HepG2 (cell line): ENCODE results near the gene OR4K2. TPM values are rescaled to one million over a fixed set of nuclear protein-coding genes. Genes with fewer than 3 reads are reported as not detected.

ENCODE experiments used
- ATAC-seq: fragments of 200-7000 bp; cut with Tn5 transposase; 3 replicates; pipeline ENCODE4 v1.9.1; 2020; ENCODE audit warnings: mild to moderate bottlenecking, moderate library complexity
- BruUV-seq: library from RNA; stranded (reverse); fragments of 400-500 nt; replicated peaks from 2 replicates; lab custom pipeline; 2021; lab: Mats Ljungman, UMichigan
- CTCF ChIA-PET: fragments of 300-600 bp; formaldehyde crosslinking; extraction: SDS; loops from one replicate; lab custom pipeline; 2021; ENCODE audit warnings: low total read pairs, inconsistent platforms, low intra/inter-chr PET ratio; lab: Yijun Ruan, JAX
- POLR2A ChIA-PET: fragments of 350-600 bp; sonication (Branson Sonifier 250); formaldehyde crosslinking; loops from one replicate; lab custom pipeline; 2020; ENCODE audit warnings: antibody characterized with exemption, inconsistent platforms; lab: Yijun Ruan, JAX
- DNase-seq: peaks from one replicate; pipeline ENCODE4 v3.0.0-alpha.2; 2015; ENCODE audit warnings: low spot score
- FAIRE-seq: peaks from 3 replicates; lab custom pipeline; 2011; peaks lifted over from hg19 to GRCh38; lab: Jason Lieb, UNC
- H2AFZ ChIP-seq: one replicate; pipeline ENCODE4 v1.6.1; 2011; ENCODE audit warnings: low read length, inconsistent platforms
- H3K27ac ChIP-seq: fragments of 300-600 bp; 3 replicates; pipeline ENCODE4 v1.8.0; 2011; ENCODE audit warnings: mixed run types, mild to moderate bottlenecking, mixed read lengths, low read length, inconsistent platforms; ENCODE audit not compliant: insufficient read depth; ENCODE audit errors: extremely low read length
- H3K27me3 ChIP-seq, 2 experiments: fragments of 200-600 bp in 1 of 2; 2 replicates in 1 of 2; 3 replicates in 1 of 2; pipeline versions ENCODE4 v1.6.0 to v1.8.0; 2011; ENCODE audit warnings: low read length in 2 of 2, mild to moderate bottlenecking in 2 of 2, moderate library complexity in 2 of 2, inconsistent platforms in 1 of 2; ENCODE audit not compliant: insufficient read depth in 2 of 2, control insufficient read depth in 1 of 2
- H3K36me3 ChIP-seq, 2 experiments: fragments of 200-600 bp in 1 of 2; replicated peaks in 1 of 2; 2 replicates in 1 of 2; 3 replicates in 1 of 2; pipeline versions ENCODE4 v1.5.1 to v1.8.0; 2011; ENCODE audit warnings: low read length in 2 of 2, inconsistent platforms in 1 of 2; ENCODE audit not compliant: insufficient read depth in 2 of 2, control insufficient read depth in 1 of 2
- H3K4me1 ChIP-seq: 2 replicates; pipeline ENCODE4 v1.5.1; 2012; ENCODE audit warnings: low read length, inconsistent platforms; ENCODE audit not compliant: insufficient read depth
- H3K4me2 ChIP-seq: 2 replicates; pipeline ENCODE4 v1.6.0; 2011; ENCODE audit warnings: low read depth, low read length, inconsistent platforms
- H3K4me3 ChIP-seq, 3 experiments: fragments of 200-600 bp in 1 of 3; sonication (generic), shearing (Covaris generic) in 1 of 3; replicated peaks in 1 of 3; 2 replicates each; pipeline ENCODE4 v1.5.1; 2011 to 2016; ENCODE audit warnings: low read length in 3 of 3, inconsistent platforms in 2 of 3, low read depth in 2 of 3, mild to moderate bottlenecking in 2 of 3, control low read depth in 1 of 3, mixed read lengths in 1 of 3; ENCODE audit not compliant: insufficient read depth in 1 of 3
- H3K79me2 ChIP-seq: one replicate; pipeline ENCODE4 v1.6.1; 2011; ENCODE audit warnings: low read length, inconsistent platforms; ENCODE audit not compliant: insufficient read depth
- H3K9ac ChIP-seq: 2 replicates; pipeline ENCODE4 v1.6.0; 2011; ENCODE audit warnings: mild to moderate bottlenecking, low read depth, low read length, inconsistent platforms; ENCODE audit not compliant: insufficient read depth
- H3K9me3 ChIP-seq: 2 replicates; pipeline ENCODE4 v1.5.1; 2012; ENCODE audit warnings: mild to moderate bottlenecking, low read length
- H4K20me1 ChIP-seq: 2 replicates; pipeline ENCODE4 v1.6.0; 2011; ENCODE audit warnings: inconsistent platforms, mild to moderate bottlenecking, low read length, moderate library complexity; ENCODE audit not compliant: insufficient read depth
- ISL2 ChIP-seq: sonication (generic); formaldehyde crosslinking; IDR thresholded peaks from 2 replicates; pipeline ENCODE4 v1.5.0; 2020; ENCODE audit warnings: missing genetic modification reagents
- WGBS: methylation state at CpG from one replicate; pipeline ENCODE4 v1.1.6; 2017; ENCODE audit warnings: low lambda C conversion rate; 5-methylcytosine and 5-hydroxymethylcytosine counted together
- in situ Hi-C: cut with HindIII; loops from 2 replicates; pipeline ENCODE4 v1.10.0; 2017; ENCODE audit warnings: low pct_unique_long_range_greater_than_20kb; ENCODE audit not compliant: extremely low pct_ligation_motif_present
- intact Hi-C: fragments of 100-400 bp; cut with micrococcal nuclease; formaldehyde crosslinking; loops from one replicate; pipeline ENCODE4 v1.10.0; 2022; ENCODE audit not compliant: unreplicated experiment
- polyA plus RNA-seq, 8 experiments: library from polyadenylated mRNA; depleted of rRNA in 3 of 8; stranded (reverse) in 7 of 8; unstranded in 1 of 8; fragments of >200 nt; fragmentation: Illumina TruSeq in 4 of 8; extraction: Trizol in 4 of 8; gene quantifications; 2 replicates each; pipeline versions ENCODE4 v1.2.1 to v1.2.3, GENCODE V29; 2011 to 2016; ENCODE audit warnings: low read depth in 4 of 8, missing spikeins in 1 of 8, mixed read lengths in 1 of 8; ENCODE audit not compliant: insufficient read depth in 1 of 8
- total RNA-seq, 5 experiments: library from RNA; depleted of rRNA; stranded (reverse); fragments of >200 nt; fragmentation: Illumina TruSeq; extraction: Trizol; gene quantifications; 2 replicates each; pipeline ENCODE4 v1.2.3, GENCODE V29; 2016; ENCODE audit warnings: low read depth in 1 of 5
- TF ChIP-seq, protein P1 (sequence below): sonication (generic); formaldehyde crosslinking; IDR thresholded peaks from 2 replicates; pipeline ENCODE4 v1.4.0; 2020; ENCODE audit warnings: mild to moderate bottlenecking, missing genetic modification reagents
- TF ChIP-seq, protein P2 (sequence below): sonication (generic); formaldehyde crosslinking; IDR thresholded peaks from 2 replicates; pipeline ENCODE4 v1.5.1; 2020; ENCODE audit warnings: mild to moderate bottlenecking, missing genetic modification reagents, moderate library complexity
- TF ChIP-seq, protein P3 (sequence below): sonication (generic); formaldehyde crosslinking; IDR thresholded peaks from 2 replicates; pipeline ENCODE4 v1.5.0; 2020; ENCODE audit warnings: missing genetic modification reagents
- TF ChIP-seq, protein P4 (sequence below): IDR thresholded peaks from 2 replicates; pipeline ENCODE4 v1.6.1; 2018; ENCODE audit warnings: missing genetic modification reagents

OR4K2 gene
- total and polyA plus RNA-seq, 2 of the 13 experiments (the other 11 are each of a cell fraction or from before 2014, with no cell fraction given): not detected

DNA sequence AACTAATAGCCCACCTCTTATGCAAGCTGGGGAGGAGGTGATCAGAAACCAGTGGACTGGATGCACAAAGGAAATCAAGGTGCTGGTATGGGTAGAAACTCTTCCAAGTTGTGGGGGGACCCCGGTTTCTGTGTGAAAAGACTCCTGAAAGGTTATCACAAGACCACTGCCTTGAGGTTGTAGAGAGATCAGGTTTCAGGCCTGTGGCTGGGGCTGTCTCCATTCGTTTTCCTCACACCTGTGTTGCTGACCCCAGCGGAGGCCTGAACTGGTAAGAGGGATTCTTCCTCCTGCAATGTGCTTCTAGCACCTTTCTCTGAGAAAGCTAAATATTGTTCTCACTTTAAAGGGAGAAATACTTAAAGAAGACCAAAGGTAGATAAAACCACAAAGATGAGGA lies 36.2 kb downstream of the OR4K2 start (continued):
- TF ChIP-seq, protein P1, sequence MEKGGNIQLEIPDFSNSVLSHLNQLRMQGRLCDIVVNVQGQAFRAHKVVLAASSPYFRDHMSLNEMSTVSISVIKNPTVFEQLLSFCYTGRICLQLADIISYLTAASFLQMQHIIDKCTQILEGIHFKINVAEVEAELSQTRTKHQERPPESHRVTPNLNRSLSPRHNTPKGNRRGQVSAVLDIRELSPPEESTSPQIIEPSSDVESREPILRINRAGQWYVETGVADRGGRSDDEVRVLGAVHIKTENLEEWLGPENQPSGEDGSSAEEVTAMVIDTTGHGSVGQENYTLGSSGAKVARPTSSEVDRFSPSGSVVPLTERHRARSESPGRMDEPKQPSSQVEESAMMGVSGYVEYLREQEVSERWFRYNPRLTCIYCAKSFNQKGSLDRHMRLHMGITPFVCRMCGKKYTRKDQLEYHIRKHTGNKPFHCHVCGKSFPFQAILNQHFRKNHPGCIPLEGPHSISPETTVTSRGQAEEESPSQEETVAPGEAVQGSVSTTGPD: no peak
- TF ChIP-seq, protein P2, sequence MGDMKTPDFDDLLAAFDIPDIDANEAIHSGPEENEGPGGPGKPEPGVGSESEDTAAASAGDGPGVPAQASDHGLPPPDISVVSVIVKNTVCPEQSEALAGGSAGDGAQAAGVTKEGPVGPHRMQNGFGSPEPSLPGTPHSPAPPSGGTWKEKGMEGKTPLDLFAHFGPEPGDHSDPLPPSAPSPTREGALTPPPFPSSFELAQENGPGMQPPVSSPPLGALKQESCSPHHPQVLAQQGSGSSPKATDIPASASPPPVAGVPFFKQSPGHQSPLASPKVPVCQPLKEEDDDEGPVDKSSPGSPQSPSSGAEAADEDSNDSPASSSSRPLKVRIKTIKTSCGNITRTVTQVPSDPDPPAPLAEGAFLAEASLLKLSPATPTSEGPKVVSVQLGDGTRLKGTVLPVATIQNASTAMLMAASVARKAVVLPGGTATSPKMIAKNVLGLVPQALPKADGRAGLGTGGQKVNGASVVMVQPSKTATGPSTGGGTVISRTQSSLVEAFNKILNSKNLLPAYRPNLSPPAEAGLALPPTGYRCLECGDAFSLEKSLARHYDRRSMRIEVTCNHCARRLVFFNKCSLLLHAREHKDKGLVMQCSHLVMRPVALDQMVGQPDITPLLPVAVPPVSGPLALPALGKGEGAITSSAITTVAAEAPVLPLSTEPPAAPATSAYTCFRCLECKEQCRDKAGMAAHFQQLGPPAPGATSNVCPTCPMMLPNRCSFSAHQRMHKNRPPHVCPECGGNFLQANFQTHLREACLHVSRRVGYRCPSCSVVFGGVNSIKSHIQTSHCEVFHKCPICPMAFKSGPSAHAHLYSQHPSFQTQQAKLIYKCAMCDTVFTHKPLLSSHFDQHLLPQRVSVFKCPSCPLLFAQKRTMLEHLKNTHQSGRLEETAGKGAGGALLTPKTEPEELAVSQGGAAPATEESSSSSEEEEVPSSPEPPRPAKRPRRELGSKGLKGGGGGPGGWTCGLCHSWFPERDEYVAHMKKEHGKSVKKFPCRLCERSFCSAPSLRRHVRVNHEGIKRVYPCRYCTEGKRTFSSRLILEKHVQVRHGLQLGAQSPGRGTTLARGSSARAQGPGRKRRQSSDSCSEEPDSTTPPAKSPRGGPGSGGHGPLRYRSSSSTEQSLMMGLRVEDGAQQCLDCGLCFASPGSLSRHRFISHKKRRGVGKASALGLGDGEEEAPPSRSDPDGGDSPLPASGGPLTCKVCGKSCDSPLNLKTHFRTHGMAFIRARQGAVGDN (CRISPR knock-in tag): no peak
- TF ChIP-seq, protein P3, sequence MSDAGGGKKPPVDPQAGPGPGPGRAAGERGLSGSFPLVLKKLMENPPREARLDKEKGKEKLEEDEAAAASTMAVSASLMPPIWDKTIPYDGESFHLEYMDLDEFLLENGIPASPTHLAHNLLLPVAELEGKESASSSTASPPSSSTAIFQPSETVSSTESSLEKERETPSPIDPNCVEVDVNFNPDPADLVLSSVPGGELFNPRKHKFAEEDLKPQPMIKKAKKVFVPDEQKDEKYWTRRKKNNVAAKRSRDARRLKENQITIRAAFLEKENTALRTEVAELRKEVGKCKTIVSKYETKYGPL (CRISPR knock-in tag): no peak

DNA sequence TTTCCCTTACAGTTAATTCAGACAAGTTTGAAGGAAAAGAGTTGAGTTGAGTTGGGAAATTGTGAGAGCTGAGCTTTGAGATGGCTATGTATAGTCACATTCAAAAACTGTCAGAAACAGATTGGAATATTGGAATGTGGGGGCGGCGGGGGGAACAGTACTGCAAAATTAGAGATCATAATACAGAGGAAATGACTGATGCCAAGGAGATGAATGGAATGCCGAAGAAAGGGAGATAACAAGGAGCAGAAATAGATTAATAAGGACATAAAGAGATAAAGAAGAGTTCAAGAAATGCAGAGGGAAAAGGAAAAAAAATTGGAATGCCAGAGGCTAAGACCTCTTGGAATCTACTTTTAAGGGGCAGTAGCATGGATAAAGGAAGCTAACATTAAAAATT lies 42.3 kb downstream of the OR4K2 start:
- Histone ChIP-seq H3K4me1 (no peaks in the 10 kb centered on the region), H3K27me3 (no peaks in the 10 kb centered on the region), H3K9me3 (no peaks in the 10 kb centered on the region), H3K9ac (no peak overlapping the region), H3K4me2 (no peak overlapping the region), H2AFZ (no peak overlapping the region), H4K20me1 (no peaks in the 10 kb centered on the region), H3K79me2 (no peaks in the 10 kb centered on the region), H3K36me3 (no peaks in the 10 kb centered on the region), H3K27ac (no peak overlapping the region), H3K4me3 (no peak overlapping the region)
- no peak for FAIRE-seq
- BruUV-seq: no TSS peak
- DNase-seq: no peak
- in situ Hi-C loops: no loop called here
- WGBS: 6% methylated on average over 3 of the region's 3 CpGs
- TF ChIP-seq, protein P4, sequence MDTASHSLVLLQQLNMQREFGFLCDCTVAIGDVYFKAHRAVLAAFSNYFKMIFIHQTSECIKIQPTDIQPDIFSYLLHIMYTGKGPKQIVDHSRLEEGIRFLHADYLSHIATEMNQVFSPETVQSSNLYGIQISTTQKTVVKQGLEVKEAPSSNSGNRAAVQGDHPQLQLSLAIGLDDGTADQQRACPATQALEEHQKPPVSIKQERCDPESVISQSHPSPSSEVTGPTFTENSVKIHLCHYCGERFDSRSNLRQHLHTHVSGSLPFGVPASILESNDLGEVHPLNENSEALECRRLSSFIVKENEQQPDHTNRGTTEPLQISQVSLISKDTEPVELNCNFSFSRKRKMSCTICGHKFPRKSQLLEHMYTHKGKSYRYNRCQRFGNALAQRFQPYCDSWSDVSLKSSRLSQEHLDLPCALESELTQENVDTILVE (CRISPR knock-in tag): no peak
- TF ChIP-seq ISL2 (CRISPR knock-in tag): no peak
- CTCF ChIA-PET: no interaction called here
- no peak for ATAC-seq
- POLR2A ChIA-PET: no interaction called here
- intact Hi-C loops: no loop called here
